HUES64 (cell line): ENCODE results near the gene TRRAP.
A peak's percentile ranks its signal among the peaks of the same experiment; 100 is the strongest.
"Not testable (repeated sequence)": the region's sequence is repeated elsewhere in the genome, so short reads cannot be mapped to it uniquely, and the experiment has no call there.

Source experiments
- H3K27ac ChIP-seq: 2 replicates; pipeline ENCODE4 v1.7.0; 2013; ENCODE audit warnings: low read depth, low read length, inconsistent platforms
- H3K27me3 ChIP-seq: 2 replicates; pipeline ENCODE4 v1.6.1; 2013; ENCODE audit warnings: mild to moderate bottlenecking, low read length; ENCODE audit not compliant: insufficient read depth
- H3K36me3 ChIP-seq: 2 replicates; pipeline ENCODE4 v1.6.1; 2013; ENCODE audit warnings: mild to moderate bottlenecking, low read length; ENCODE audit not compliant: insufficient read depth
- H3K4me1 ChIP-seq: 2 replicates; pipeline ENCODE4 v1.6.1; 2013; ENCODE audit warnings: mild to moderate bottlenecking, low read length, moderate library complexity; ENCODE audit not compliant: insufficient read depth
- H3K4me3 ChIP-seq: 2 replicates; pipeline ENCODE4 v1.5.1; 2013; ENCODE audit warnings: mild to moderate bottlenecking, low read length, moderate library complexity
- H3K9ac ChIP-seq: 2 replicates; pipeline ENCODE4 v1.6.1; 2013; ENCODE audit warnings: mild to moderate bottlenecking, low read depth, low read length
- H3K9me3 ChIP-seq: 2 replicates; pipeline ENCODE4 v1.6.1; 2013; ENCODE audit warnings: low read depth, low read length; ENCODE audit not compliant: insufficient read depth
- WGBS: fragments of 150-250, 120-280 bp; methylation state at CpG from one replicate; pipeline ENCODE4 v1.1.7; 2013; ENCODE audit warnings: missing lambda C conversion rate; 5-methylcytosine and 5-hydroxymethylcytosine counted together

The TRRAP gene

DNA sequence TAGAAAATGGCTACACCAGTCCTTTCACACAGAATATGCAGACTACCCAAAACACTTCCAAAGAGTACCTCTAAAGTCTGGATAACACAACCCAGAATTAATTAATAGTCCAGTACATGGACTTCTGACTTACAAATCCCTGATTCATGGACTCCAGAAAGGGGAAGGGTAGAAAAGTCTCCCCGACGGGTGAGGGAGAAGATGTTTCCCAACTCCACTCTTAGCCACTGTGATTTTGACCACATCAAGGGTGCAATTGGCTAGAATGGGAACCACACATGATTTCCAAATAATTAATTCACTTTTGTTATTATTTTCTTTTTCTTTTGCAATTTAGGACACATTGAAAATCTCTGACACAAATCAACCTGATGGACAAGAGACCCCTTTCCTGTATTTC lies 9.9 kb upstream of the TRRAP start:
- Histone ChIP-seq H3K36me3 (no peaks in the 10 kb centered on the region), H3K4me1 (peaks cover 6% of the 10 kb centered on the region; the same call in 1 of the 2 replicates), H3K9me3 (no peaks in the 10 kb centered on the region), H3K27ac (no peak overlapping the region), H3K9ac (no peak overlapping the region), H3K27me3 (peaks cover 37% of the 10 kb centered on the region), H3K4me3 (no peak overlapping the region)
- 96% methylated on average over 2 of the region's 2 CpGs for WGBS

DNA sequence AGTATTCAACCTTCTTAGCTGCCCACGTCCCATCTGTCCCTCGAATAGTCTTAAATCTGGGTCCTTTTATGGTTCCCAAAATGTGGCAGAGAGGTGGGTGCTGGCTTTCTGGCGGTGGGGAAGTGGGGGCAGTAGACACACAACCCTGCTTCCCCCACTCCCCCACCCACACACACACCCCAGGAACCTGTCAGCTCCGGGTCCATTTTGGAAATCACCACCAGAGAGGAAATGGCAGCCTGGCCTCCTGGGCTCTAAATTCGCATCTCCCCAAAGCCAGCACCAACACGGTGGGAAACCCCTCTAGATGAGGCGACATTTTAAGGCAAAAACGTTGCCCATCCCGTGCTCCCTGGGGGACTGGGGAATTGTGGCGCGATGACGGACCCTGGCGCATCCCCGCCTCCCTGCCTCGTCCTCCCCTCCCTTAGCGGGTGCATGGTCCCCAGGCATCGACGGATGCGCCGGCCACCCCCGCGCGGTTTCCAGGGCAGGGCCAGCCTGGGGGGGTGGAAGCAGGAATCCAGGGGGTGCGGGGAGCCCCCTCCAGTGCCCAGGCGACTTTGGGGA lies 9.2 kb upstream of the TRRAP start:
- H3K27me3 ChIP-seq = peaks cover 37% of the 10 kb centered on the region
- H3K4me1 ChIP-seq = peaks cover 6% of the 10 kb centered on the region; the same call in 1 of the 2 replicates
- H3K36me3 ChIP-seq = no peaks in the 10 kb centered on the region
- H3K9me3 ChIP-seq = no peaks in the 10 kb centered on the region
- peak overlapping the region; percentile 24; the same call in 1 of the 2 replicates for H3K9ac ChIP-seq
- no peak overlapping the region for H3K27ac ChIP-seq
- WGBS = 12% methylated on average over 24 of the region's 25 CpGs
- H3K4me3 ChIP-seq = peak overlapping the region; percentile 67

DNA sequence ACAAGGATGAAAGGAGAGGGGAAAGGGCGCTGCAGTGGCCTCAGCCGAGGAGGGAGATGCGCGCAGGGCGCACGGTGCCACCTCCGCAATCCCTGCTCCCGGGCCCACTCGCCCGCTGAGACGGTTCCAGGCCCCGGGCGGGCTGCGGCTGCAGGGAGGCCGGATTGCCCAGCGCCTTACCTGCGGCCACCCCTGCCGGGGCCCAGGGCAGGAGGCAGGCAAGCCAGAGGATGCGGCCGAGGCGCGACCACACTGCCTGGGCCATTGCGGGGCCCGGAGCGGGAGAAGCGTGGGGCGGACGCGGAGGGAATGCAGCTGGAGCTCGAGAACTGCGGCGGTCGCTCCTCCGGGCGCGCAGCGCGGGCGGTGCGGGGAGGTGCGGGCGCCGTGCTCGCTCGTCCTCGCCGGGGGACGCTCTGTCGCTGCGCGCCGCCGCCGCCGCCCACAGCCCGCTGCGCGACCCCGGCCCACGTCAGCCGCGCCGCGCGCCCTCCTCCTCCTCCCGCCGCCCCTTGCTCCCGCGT lies 8.7 kb upstream of the TRRAP start, which contains the start of gene TMEM130:
Gene TMEM130, minus strand, starts transcription at position 418 of the 524 bp plus-strand sequence. Its CDS starts 153 bp downstream, at position 265.
- under 1% methylated on average over 69 of the region's 69 CpGs for WGBS
- H3K4me3 ChIP-seq = peak within 1 kb of the TSS; percentile 67
- H3K9ac ChIP-seq = peak within 1 kb of the TSS; percentile 24; the same call in 1 of the 2 replicates
- H3K4me1 ChIP-seq = peaks cover 6% of the 10 kb centered on the region; the same call in 1 of the 2 replicates
- no peaks in the 10 kb centered on the region for H3K36me3 ChIP-seq
- no peak within 1 kb of the TSS for H3K27ac ChIP-seq
- H3K9me3 ChIP-seq = no peaks in the 10 kb centered on the region
- H3K27me3 ChIP-seq = peaks cover 37% of the 10 kb centered on the region

DNA sequence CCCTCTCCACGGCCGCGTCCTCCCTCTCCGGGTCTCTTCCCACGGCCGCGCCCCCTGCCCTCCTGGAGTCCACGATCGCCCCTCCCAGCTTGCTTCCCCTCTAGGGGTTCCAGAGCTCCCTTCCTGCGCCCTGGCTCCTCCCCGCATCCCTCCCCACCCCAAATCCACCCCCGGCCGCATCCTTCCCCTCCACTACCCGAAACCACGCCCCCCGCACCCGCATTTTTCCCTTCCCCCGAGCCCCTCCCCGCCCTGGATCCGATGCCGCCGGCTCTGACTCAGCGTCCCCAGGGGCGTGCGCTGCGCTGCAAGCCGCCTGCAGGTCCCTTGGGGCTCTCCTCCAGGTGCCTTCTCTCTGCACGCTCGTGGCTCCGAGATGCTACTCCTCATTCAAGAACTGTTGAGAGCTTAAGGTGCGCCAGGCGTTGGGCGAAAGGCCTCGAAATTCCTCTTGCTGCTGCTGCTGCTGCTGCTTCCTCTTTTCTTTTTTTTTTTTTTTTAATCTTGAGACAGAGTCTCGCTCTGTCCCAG lies 8.1 kb upstream of the TRRAP start:
- WGBS = 2% methylated on average over 35 of the region's 35 CpGs
- H3K4me1 ChIP-seq = peaks cover 6% of the 10 kb centered on the region; the same call in 1 of the 2 replicates
- H3K36me3 ChIP-seq = no peaks in the 10 kb centered on the region
- no peaks in the 10 kb centered on the region for H3K9me3 ChIP-seq
- no peak overlapping the region for H3K27ac ChIP-seq
- H3K9ac ChIP-seq = peak overlapping the region; percentile 24; the same call in 1 of the 2 replicates
- peak overlapping the region; percentile 67 for H3K4me3 ChIP-seq
- peaks cover 37% of the 10 kb centered on the region for H3K27me3 ChIP-seq

DNA sequence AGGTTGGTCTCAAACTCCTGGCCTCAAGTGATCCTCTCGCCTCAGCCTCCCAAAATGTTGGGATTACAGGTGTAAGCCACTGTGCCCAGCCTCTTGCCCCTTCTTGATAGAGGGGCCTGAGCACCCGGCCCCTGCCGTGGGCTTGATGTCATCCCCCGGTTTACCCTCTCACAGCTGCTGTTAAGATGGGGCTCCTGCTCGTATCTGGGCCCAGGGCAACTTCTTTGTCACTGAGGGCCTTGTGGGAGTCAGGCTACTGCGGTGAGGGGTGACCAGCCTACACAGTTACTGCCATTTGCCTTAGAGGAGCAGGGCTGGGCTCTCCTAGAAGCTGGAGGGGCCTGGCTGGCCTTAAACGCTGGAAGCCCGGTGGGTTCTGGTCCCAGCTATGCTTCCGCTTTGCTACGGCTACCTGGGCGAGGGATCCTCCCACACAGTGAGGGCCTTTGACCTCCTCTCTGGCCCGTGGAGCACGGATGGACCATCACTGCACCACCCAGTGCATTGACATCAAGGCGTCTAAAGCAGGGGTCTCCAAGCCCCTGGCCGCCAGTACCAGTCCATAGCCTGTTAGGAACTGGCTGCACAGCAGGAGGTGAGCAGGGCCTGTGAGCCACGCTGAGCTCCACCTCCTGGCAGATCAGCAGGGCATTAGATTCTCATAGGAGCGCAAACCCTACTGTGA lies 7.4 kb upstream of the TRRAP start:
- Histone ChIP-seq H3K4me3 (peak overlapping the region; percentile 67; the same call in 1 of the 2 replicates), H3K4me1 (peaks cover 6% of the 10 kb centered on the region; the same call in 1 of the 2 replicates), H3K9me3 (no peaks in the 10 kb centered on the region), H3K27ac (no peak overlapping the region), H3K36me3 (no peaks in the 10 kb centered on the region), H3K27me3 (peaks cover 37% of the 10 kb centered on the region), H3K9ac (no peak overlapping the region)
- 79% methylated on average over 17 of the region's 17 CpGs for WGBS

DNA sequence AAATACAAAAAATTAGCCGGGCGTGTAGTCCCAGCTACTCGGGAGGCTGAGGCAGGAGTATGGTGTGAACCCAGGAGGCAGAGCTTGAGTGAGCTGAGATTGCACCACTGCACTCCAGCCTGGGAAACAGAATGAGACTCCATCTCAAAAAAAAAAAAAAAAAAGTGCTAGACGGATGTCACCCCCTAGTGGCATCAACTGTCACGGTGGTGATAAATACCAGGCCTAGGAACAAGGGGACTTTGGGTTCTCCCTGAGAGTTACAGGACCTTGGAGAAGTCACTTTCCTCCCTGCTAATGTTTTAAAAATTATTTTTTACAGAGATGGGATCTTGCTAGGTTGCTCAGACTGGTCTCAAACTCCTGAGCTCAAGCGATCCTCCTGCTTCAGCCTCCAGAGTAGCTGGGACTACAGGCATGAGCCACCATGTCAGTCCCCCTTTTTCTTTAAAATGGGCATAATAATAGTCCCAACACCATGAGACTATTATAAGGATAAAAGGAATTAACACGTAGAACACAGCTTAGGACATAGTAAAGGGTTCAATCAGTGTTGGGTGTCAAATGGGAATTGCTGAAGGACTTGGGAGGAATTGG lies 5.9 kb upstream of the TRRAP start:
- WGBS = 68% methylated on average over 7 of the region's 7 CpGs
- Histone ChIP-seq H3K9me3 (no peaks in the 10 kb centered on the region), H3K4me3 (no peak overlapping the region), H3K27ac (no peak overlapping the region), H3K4me1 (peaks cover 6% of the 10 kb centered on the region; the same call in 1 of the 2 replicates), H3K27me3 (peaks cover 37% of the 10 kb centered on the region), H3K9ac (no peak overlapping the region), H3K36me3 (no peaks in the 10 kb centered on the region)

DNA sequence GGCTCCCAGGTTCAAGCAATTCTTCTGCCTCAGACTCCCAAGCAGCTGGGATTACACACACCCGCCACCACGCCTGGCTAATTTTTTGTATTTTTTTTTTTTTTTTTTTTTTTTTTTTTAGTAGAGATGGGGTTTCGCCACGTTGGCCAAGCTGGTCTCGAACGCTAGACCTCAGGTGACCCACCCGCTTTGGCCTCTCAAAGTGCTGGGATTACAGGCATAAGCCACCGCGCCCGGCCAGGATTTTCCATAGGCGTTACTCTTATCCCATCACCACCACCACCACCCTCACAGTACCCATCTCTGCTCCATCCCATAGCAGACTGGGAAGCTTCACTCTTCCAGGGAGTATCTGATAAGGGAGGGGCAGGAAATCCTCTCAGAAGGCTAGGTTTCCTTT lies 4.7 kb upstream of the TRRAP start:
- 96% methylated on average over 9 of the region's 11 CpGs for WGBS
- H3K36me3 ChIP-seq, H3K9ac ChIP-seq, H3K9me3 ChIP-seq, H3K4me1 ChIP-seq, H3K4me3 ChIP-seq, H3K27ac ChIP-seq: not testable (repeated sequence)
- H3K27me3 ChIP-seq = peaks cover 30% of the 10 kb centered on the region

DNA sequence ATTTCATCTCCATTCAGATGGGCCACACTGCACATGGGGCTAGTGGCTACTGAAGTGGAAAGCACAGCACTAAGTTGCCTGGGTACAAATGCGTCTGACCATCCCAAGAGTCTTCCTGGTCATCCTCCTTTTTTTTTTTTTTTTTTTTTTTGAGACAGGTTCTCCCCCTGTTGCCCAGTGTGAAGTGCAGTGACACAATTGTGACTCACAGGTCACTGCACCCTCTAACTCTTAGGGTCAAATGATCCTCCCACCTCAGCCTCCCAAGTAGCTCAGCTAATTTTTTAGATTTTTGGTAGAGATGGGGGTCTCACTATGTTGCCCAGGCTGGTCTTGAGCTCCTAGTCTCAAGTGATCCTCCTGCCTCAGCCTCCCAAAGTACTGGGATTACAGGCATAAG lies 3.4 kb upstream of the TRRAP start:
- no peaks in the 10 kb centered on the region for H3K9me3 ChIP-seq
- H3K27ac ChIP-seq = no peak overlapping the region
- H3K4me1 ChIP-seq = peaks cover 4% of the 10 kb centered on the region; the same call in 1 of the 2 replicates
- WGBS = 76% methylated on average over 1 of the region's 1 CpG
- H3K9ac ChIP-seq = no peak overlapping the region
- H3K4me3 ChIP-seq = no peak overlapping the region
- no peaks in the 10 kb centered on the region for H3K36me3 ChIP-seq
- H3K27me3 ChIP-seq = peaks cover 17% of the 10 kb centered on the region

DNA sequence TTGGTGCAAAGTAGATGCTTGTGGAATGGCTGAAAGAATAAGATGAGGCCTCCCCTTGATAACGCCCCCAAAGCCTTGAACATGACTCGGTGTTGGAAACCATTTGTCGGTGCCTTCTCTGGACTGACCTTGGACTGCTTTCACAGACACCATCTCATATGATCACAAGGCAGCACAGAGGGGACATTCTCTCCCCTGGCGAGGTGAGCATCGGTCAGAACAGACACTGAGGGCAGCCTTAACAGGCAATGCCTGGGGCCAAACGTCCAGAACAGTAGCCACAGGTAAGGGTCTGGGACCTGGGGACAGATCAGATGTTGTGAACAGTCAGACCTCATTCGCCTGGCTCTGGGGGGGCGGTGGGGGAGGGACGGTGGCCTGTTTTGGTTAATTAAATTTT lies 2.8 kb upstream of the TRRAP start:
- Histone ChIP-seq H3K27me3 (peaks cover 11% of the 10 kb centered on the region), H3K27ac (no peak overlapping the region), H3K9ac (no peak overlapping the region), H3K4me3 (no peak overlapping the region), H3K36me3 (peaks cover 2% of the 10 kb centered on the region; the same call in 1 of the 2 replicates), H3K4me1 (peaks cover 6% of the 10 kb centered on the region; the same call in 1 of the 2 replicates), H3K9me3 (no peaks in the 10 kb centered on the region)
- 77% methylated on average over 9 of the region's 9 CpGs for WGBS

DNA sequence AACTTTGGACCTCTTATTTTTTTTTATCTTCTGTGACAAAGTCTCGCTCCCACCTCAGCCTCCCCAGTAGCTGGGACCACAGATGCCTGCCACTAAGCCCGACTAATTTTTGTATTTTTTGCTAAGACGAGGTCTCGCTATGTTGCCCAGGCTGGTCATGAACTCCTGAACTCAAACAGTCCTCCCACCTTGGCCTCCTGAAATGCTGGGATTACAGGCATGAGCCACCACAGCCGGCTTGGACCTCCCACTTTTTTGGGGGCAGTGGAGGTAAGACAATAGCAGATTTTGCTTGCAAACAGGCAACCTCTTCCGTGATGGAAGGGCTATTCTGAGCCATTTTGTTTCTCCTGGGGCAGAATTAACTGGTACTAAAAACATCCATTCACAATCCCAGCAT lies 1.2 kb upstream of the TRRAP start:
- Histone ChIP-seq H3K4me1 (peaks cover 6% of the 10 kb centered on the region; the same call in 1 of the 2 replicates), H3K9ac (no peak overlapping the region), H3K9me3 (no peaks in the 10 kb centered on the region), H3K36me3 (peaks cover 17% of the 10 kb centered on the region), H3K27me3 (no peaks in the 10 kb centered on the region), H3K27ac (no peak overlapping the region), H3K4me3 (no peak overlapping the region)
- WGBS = 89% methylated on average over 6 of the region's 6 CpGs
